HG03565 (cell line): ENCODE data around the gene NPSR1.
"Not testable (repeated sequence)": the region's sequence is repeated elsewhere in the genome, so short reads cannot be mapped to it uniquely, and the experiment has no call there.

Experiments
- ATAC-seq: cut with Tn5 transposase; IDR thresholded peaks from one replicate; pipeline ENCODE4 v1.9.1; 2021; ENCODE audit warnings: mild to moderate bottlenecking, moderate library complexity; ENCODE audit not compliant: unreplicated experiment

NPSR1 gene

GRCh38 chr7:34867341-34867740 is 209.3 kb downstream of the NPSR1 start:
- not testable (repeated sequence) for ATAC-seq

- not testable (repeated sequence) for ATAC-seq
Measured at GRCh38 chr7:34868602-34869001, 210.6 kb downstream of the NPSR1 start.

- no peak for ATAC-seq
Measured at GRCh38 chr7:34869057-34869456, 211.0 kb downstream of the NPSR1 start.

- not testable (repeated sequence) for ATAC-seq
Measured at GRCh38 chr7:34870041-34870440, 212.0 kb downstream of the NPSR1 start.

GRCh38 chr7:34874329-34874728 is 216.3 kb downstream of the NPSR1 start:
- ATAC-seq: not testable (repeated sequence)

- no peak for ATAC-seq
Measured at GRCh38 chr7:34875481-34875880, 217.5 kb downstream of the NPSR1 start.

- ATAC-seq: not testable (repeated sequence)
Measured at GRCh38 chr7:34878944-34879735, 221.1 kb downstream of the NPSR1 start.

- no peak for ATAC-seq
Measured at GRCh38 chr7:34879871-34880270, 221.9 kb downstream of the NPSR1 start.

GRCh38 chr7:34883855-34884254 is 225.8 kb downstream of the NPSR1 start:
- not testable (repeated sequence) for ATAC-seq

GRCh38 chr7:34886856-34887255 is 228.8 kb downstream of the NPSR1 start:
- ATAC-seq: no peak

- ATAC-seq: no peak
Measured at GRCh38 chr7:34889951-34890350, 231.9 kb downstream of the NPSR1 start.

GRCh38 chr7:34895202-34895601 is 237.2 kb downstream of the NPSR1 start:
- no peak for ATAC-seq
